NCI-H345 (cell line): ENCODE results near the gene DPM2.

Experiments
- DNase-seq: peaks from one replicate; lab custom pipeline; 2025; lab: John Stamatoyannopoulos, UW

The DPM2 gene

GRCh38 chr9:127973169-127974000, 35.7 kb upstream of the DPM2 start:
- DNase-seq = no peak

GRCh38 chr9:127972236-127972871, 34.7 kb upstream of the DPM2 start:
- no peak for DNase-seq

GRCh38 chr9:127971357-127972235, 33.9 kb upstream of the DPM2 start:
- peak; percentile 41 for DNase-seq

- peak; percentile 96 for DNase-seq
These were observed 33.0 kb upstream of the DPM2 start for GRCh38 chr9:127970401-127971313.

GRCh38 chr9:127968700-127969383, 31.2 kb upstream of the DPM2 start:
- peak; percentile 72 for DNase-seq

- DNase-seq = peak; percentile 20
These were observed 30.4 kb upstream of the DPM2 start for GRCh38 chr9:127968042-127968441.

- DNase-seq = no peak
These were observed 29.6 kb upstream of the DPM2 start for GRCh38 chr9:127967151-127967809.

- DNase-seq = no peak
These were observed 28.9 kb upstream of the DPM2 start for GRCh38 chr9:127966416-127967150.

GRCh38 chr9:127965953-127966352, 28.3 kb upstream of the DPM2 start:
- no peak for DNase-seq

GRCh38 chr9:127963359-127964064, 25.9 kb upstream of the DPM2 start:
- no peak for DNase-seq

- DNase-seq = no peak
These were observed 25.3 kb upstream of the DPM2 start for GRCh38 chr9:127963041-127963358.

GRCh38 chr9:127962278-127962677, 24.6 kb upstream of the DPM2 start:
- DNase-seq = no peak

- DNase-seq = no peak
These were observed 24.0 kb upstream of the DPM2 start for GRCh38 chr9:127961613-127962155.

GRCh38 chr9:127961155-127961490, 23.5 kb upstream of the DPM2 start:
- DNase-seq = no peak

- peak; percentile 77 for DNase-seq
These were observed 22.9 kb upstream of the DPM2 start for GRCh38 chr9:127960410-127961154.

- DNase-seq = no peak
These were observed 22.3 kb upstream of the DPM2 start for GRCh38 chr9:127959841-127960409.

GRCh38 chr9:127959398-127959797, 21.7 kb upstream of the DPM2 start:
- no peak for DNase-seq

- no peak for DNase-seq
These were observed 21.1 kb upstream of the DPM2 start for GRCh38 chr9:127958728-127959127.
